ENCODE data around the gene TRIM69.
"Not testable (repeated sequence)": the region's sequence is repeated elsewhere in the genome, so short reads cannot be mapped to it uniquely, and the experiment has no call there.

TRIM69 gene

GRCh38 chr15:44735482-44736180 lies 697 bp upstream of the TRIM69 start:
- Histone ChIP-seq H3K4me3 (ENCODE audit: control insufficient read depth in 1 of 7, extremely low read depth in 1 of 7, insufficient read depth in 4 of 7, low read depth in 2 of 7, low read length in 6 of 7) (no peak overlapping the region), H3K27ac (ENCODE audit: insufficient read depth in 1 of 2, low read depth in 1 of 2, low read length in 2 of 2, poor library complexity in 1 of 2, severe bottlenecking in 2 of 2) (peak overlapping the region in 1 of 2 experiments; percentile 47), H3K4me1 (ENCODE audit: control extremely low read depth in 1 of 4, control insufficient read depth in 4 of 4, insufficient read depth in 4 of 4, low read length in 3 of 4) (peaks cover under 1 to 23% (median 10%) of the 10 kb centered on the region in 4 experiments), H3K27me3 (replicated peaks in 2 of 5; ENCODE audit: control insufficient read depth in 4 of 5, insufficient read depth in 5 of 5, low read length in 4 of 5) (no peaks in the 10 kb centered on the region), H3K36me3 (ENCODE audit: control insufficient read depth in 4 of 4, insufficient read depth in 4 of 4, low read length in 3 of 4) (peaks cover 2 to 10% (median 7%) of the 10 kb centered on the region in 4 experiments), H3K9me3 (ENCODE audit: control extremely low read depth in 1 of 5, control insufficient read depth in 4 of 5, insufficient read depth in 2 of 5, low read depth in 1 of 5, low read length in 4 of 5) (no peaks in the 10 kb centered on the region)
- WGBS (ENCODE audit: insufficient coverage) = 54% methylated on average over 6 of the region's 8 CpGs
- peak in 2 of 3 donors; percentile 52 to 61 for DNase-seq
- CTCF ChIA-PET = interaction anchor here (0.7 to 7.0 kb wide), 15 partner anchors 9 to 157 kb away, joined by 3 to 125 read pairs (median 8); partner anchors contain the start of genes B2M, PATL2 and SPG11
- POLR2A ChIA-PET = interaction anchor here (1.6 to 4.0 kb wide), 4 partner anchors 9 to 72 kb away, joined by 5 to 59 read pairs (median 10); partner anchors contain the start of genes B2M, PATL2 and SPG11

- Histone ChIP-seq H3K27me3 (replicated peaks in 2 of 5; ENCODE audit: control insufficient read depth in 4 of 5, insufficient read depth in 5 of 5, low read length in 4 of 5) (no peaks in the 10 kb centered on the region), H3K36me3 (ENCODE audit: control insufficient read depth in 4 of 4, insufficient read depth in 4 of 4, low read length in 3 of 4) (no peaks in the 10 kb centered on the region), H3K4me3 (ENCODE audit: control insufficient read depth in 1 of 7, extremely low read depth in 1 of 7, insufficient read depth in 4 of 7, low read depth in 2 of 7, low read length in 6 of 7) (no peak overlapping the region), H3K27ac (ENCODE audit: insufficient read depth in 1 of 2, low read depth in 1 of 2, low read length in 2 of 2, poor library complexity in 1 of 2, severe bottlenecking in 2 of 2) (no peak overlapping the region), H3K9me3 (ENCODE audit: control extremely low read depth in 1 of 5, control insufficient read depth in 4 of 5, insufficient read depth in 2 of 5, low read depth in 1 of 5, low read length in 4 of 5) (no peaks in the 10 kb centered on the region), H3K4me1 (ENCODE audit: control extremely low read depth in 1 of 4, control insufficient read depth in 4 of 4, insufficient read depth in 4 of 4, low read length in 3 of 4) (peaks cover 0 to 23% (median 9%) of the 10 kb centered on the region in 4 experiments)
- no CpG with 5 or more reads among the region's 3 CpGs for WGBS (ENCODE audit: insufficient coverage)
- ChIA-PET POLR2A (interaction anchor here (1.6 to 4.0 kb wide), 3 partner anchors 9 to 75 kb away, joined by 6 to 59 read pairs (median 9); partner anchors contain the start of genes B2M, PATL2 and SPG11), CTCF (interaction anchor here (0.7 to 7.0 kb wide), 29 partner anchors 8 to 166 kb away, joined by 3 to 125 read pairs (median 4); partner anchors contain the start of genes B2M, PATL2 and SPG11)
- peak; percentile 60 to 78 (median 65) for DNase-seq
These were observed 2.1 kb downstream of the TRIM69 start for GRCh38 chr15:44738340-44738984.

GRCh38 chr15:44739222-44739847 lies 3.0 kb downstream of the TRIM69 start:
- H3K36me3 ChIP-seq (ENCODE audit: control insufficient read depth in 4 of 4, insufficient read depth in 4 of 4, low read length in 3 of 4); H3K9me3 ChIP-seq (ENCODE audit: control extremely low read depth in 1 of 5, control insufficient read depth in 4 of 5, insufficient read depth in 2 of 5, low read depth in 1 of 5, low read length in 4 of 5); H3K27ac ChIP-seq (ENCODE audit: insufficient read depth in 1 of 2, low read depth in 1 of 2, low read length in 2 of 2, poor library complexity in 1 of 2, severe bottlenecking in 2 of 2); H3K4me3 ChIP-seq (ENCODE audit: control insufficient read depth in 1 of 7, extremely low read depth in 1 of 7, insufficient read depth in 4 of 7, low read depth in 2 of 7, low read length in 6 of 7); DNase-seq; H3K27me3 ChIP-seq (replicated peaks in 2 of 5; ENCODE audit: control insufficient read depth in 4 of 5, insufficient read depth in 5 of 5, low read length in 4 of 5): not testable (repeated sequence)
- H3K4me1 ChIP-seq (ENCODE audit: control extremely low read depth in 1 of 4, control insufficient read depth in 4 of 4, insufficient read depth in 4 of 4, low read length in 3 of 4) = peaks cover 0 to 23% (median 9%) of the 10 kb centered on the region in 4 experiments
- 92% methylated on average over 5 of the region's 24 CpGs for WGBS (ENCODE audit: insufficient coverage)
- ChIA-PET CTCF (interaction anchor here (0.8 to 7.0 kb wide), 24 partner anchors 9 to 166 kb away, joined by 3 to 125 read pairs (median 4); partner anchors contain the start of genes B2M, PATL2 and SPG11), POLR2A (interaction anchor here (1.8 to 4.0 kb wide), 2 partner anchors 27 to 76 kb away, joined by 9 to 59 read pairs; partner anchors contain the start of genes B2M, PATL2 and SPG11)

GRCh38 chr15:44743454-44743853 lies 7.1 kb downstream of the TRIM69 start:
- H3K9me3 ChIP-seq (ENCODE audit: control extremely low read depth in 1 of 5, control insufficient read depth in 4 of 5, insufficient read depth in 2 of 5, low read depth in 1 of 5, low read length in 4 of 5); H3K4me1 ChIP-seq (ENCODE audit: control extremely low read depth in 1 of 4, control insufficient read depth in 4 of 4, insufficient read depth in 4 of 4, low read length in 3 of 4); CTCF ChIA-PET; POLR2A ChIA-PET; H3K27me3 ChIP-seq (replicated peaks in 2 of 5; ENCODE audit: control insufficient read depth in 4 of 5, insufficient read depth in 5 of 5, low read length in 4 of 5); DNase-seq; H3K36me3 ChIP-seq (ENCODE audit: control insufficient read depth in 4 of 4, insufficient read depth in 4 of 4, low read length in 3 of 4); H3K27ac ChIP-seq (ENCODE audit: insufficient read depth in 1 of 2, low read depth in 1 of 2, low read length in 2 of 2, poor library complexity in 1 of 2, severe bottlenecking in 2 of 2); H3K4me3 ChIP-seq (ENCODE audit: control insufficient read depth in 1 of 7, extremely low read depth in 1 of 7, insufficient read depth in 4 of 7, low read depth in 2 of 7, low read length in 6 of 7): not testable (repeated sequence)
- WGBS (ENCODE audit: insufficient coverage) = no CpG with 5 or more reads among the region's 2 CpGs

GRCh38 chr15:44753345-44753744 lies 17.0 kb downstream of the TRIM69 start:
- Histone ChIP-seq H3K27ac (ENCODE audit: insufficient read depth in 1 of 2, low read depth in 1 of 2, low read length in 2 of 2, poor library complexity in 1 of 2, severe bottlenecking in 2 of 2) (no peak overlapping the region), H3K4me3 (ENCODE audit: control insufficient read depth in 1 of 7, extremely low read depth in 1 of 7, insufficient read depth in 4 of 7, low read depth in 2 of 7, low read length in 6 of 7) (no peak overlapping the region), H3K27me3 (replicated peaks in 2 of 5; ENCODE audit: control insufficient read depth in 4 of 5, insufficient read depth in 5 of 5, low read length in 4 of 5) (no peaks in the 10 kb centered on the region), H3K36me3 (ENCODE audit: control insufficient read depth in 4 of 4, insufficient read depth in 4 of 4, low read length in 3 of 4) (no peaks in the 10 kb centered on the region), H3K9me3 (ENCODE audit: control extremely low read depth in 1 of 5, control insufficient read depth in 4 of 5, insufficient read depth in 2 of 5, low read depth in 1 of 5, low read length in 4 of 5) (peaks cover 0 to 9% (median 4%) of the 10 kb centered on the region in 5 experiments), H3K4me1 (ENCODE audit: control extremely low read depth in 1 of 4, control insufficient read depth in 4 of 4, insufficient read depth in 4 of 4, low read length in 3 of 4) (peaks cover 0 to 2% (median 0%) of the 10 kb centered on the region in 4 experiments)
- POLR2A ChIA-PET = no interaction called here
- CTCF ChIA-PET = interaction anchor here (0.7 to 2.0 kb wide), 2 partner anchors 17 to 93 kb away, joined by 3 to 8 read pairs; partner anchors contain the start of gene TRIM69
- WGBS (ENCODE audit: insufficient coverage) = no CpG with 5 or more reads among the region's 1 CpG
- DNase-seq = no peak

- H3K27me3 ChIP-seq (replicated peaks in 2 of 5; ENCODE audit: control insufficient read depth in 4 of 5, insufficient read depth in 5 of 5, low read length in 4 of 5) = peaks cover 0 to 4% (median 0%) of the 10 kb centered on the region in 5 experiments
- H3K4me3 ChIP-seq (ENCODE audit: control insufficient read depth in 1 of 7, extremely low read depth in 1 of 7, insufficient read depth in 4 of 7, low read depth in 2 of 7, low read length in 6 of 7) = no peak overlapping the region
- no peaks in the 10 kb centered on the region for H3K4me1 ChIP-seq (ENCODE audit: control extremely low read depth in 1 of 4, control insufficient read depth in 4 of 4, insufficient read depth in 4 of 4, low read length in 3 of 4)
- 80% methylated on average over 1 of the region's 2 CpGs for WGBS (ENCODE audit: insufficient coverage)
- H3K9me3 ChIP-seq (ENCODE audit: control extremely low read depth in 1 of 5, control insufficient read depth in 4 of 5, insufficient read depth in 2 of 5, low read depth in 1 of 5, low read length in 4 of 5) = no peaks in the 10 kb centered on the region
- CTCF ChIA-PET = no interaction called here
- no peaks in the 10 kb centered on the region for H3K36me3 ChIP-seq (ENCODE audit: control insufficient read depth in 4 of 4, insufficient read depth in 4 of 4, low read length in 3 of 4)
- H3K27ac ChIP-seq (ENCODE audit: insufficient read depth in 1 of 2, low read depth in 1 of 2, low read length in 2 of 2, poor library complexity in 1 of 2, severe bottlenecking in 2 of 2) = no peak overlapping the region
- no peak for DNase-seq
- POLR2A ChIA-PET = no interaction called here
These were observed 26.9 kb downstream of the TRIM69 start for GRCh38 chr15:44763187-44763586.

All from common myeloid progenitor, CD34-positive (primary cell).